ENCODE data around the gene TRIP4.

Gene TRIP4

GRCh38 chr15:64443747-64444621 is 56.3 kb downstream of the TRIP4 start:
- Histone ChIP-seq H3K36me3 (peaks cover 11% of the 10 kb centered on the region), H3K27ac (peak overlapping the region; percentile 49)

GRCh38 chr15:64444836-64445235 is 57.2 kb downstream of the TRIP4 start:
- Histone ChIP-seq H3K27me3 (ENCODE audit: insufficient read depth, low read depth, severe bottlenecking) (no peaks in the 10 kb centered on the region), H3K4me3 (ENCODE audit: low read depth, low read length) (no peak overlapping the region), H3K36me3 (peaks cover 11% of the 10 kb centered on the region), H3K9me3 (ENCODE audit: severe bottlenecking) (no peaks in the 10 kb centered on the region), H3K27ac (no peak overlapping the region)
- DNase-seq: no peak
- TF ChIP-seq CTCF (IDR thresholded peaks at IDR 0.05; ENCODE audit: low read depth, low read length): no peak

More at GRCh38 chr15:64443747-64444621, 56.3 kb downstream of the TRIP4 start:
- no peak for DNase-seq
- Histone ChIP-seq H3K27me3 (ENCODE audit: insufficient read depth, low read depth, severe bottlenecking) (no peaks in the 10 kb centered on the region), H3K4me3 (ENCODE audit: low read depth, low read length) (no peak overlapping the region), H3K9me3 (ENCODE audit: severe bottlenecking) (no peaks in the 10 kb centered on the region)
- TF ChIP-seq CTCF (IDR thresholded peaks at IDR 0.05; ENCODE audit: low read depth, low read length): no peak

GRCh38 chr15:64447536-64448315 is 60.1 kb downstream of the TRIP4 start:
- no peak for TF ChIP-seq CTCF (IDR thresholded peaks at IDR 0.05; ENCODE audit: low read depth, low read length)
- no peaks in the 10 kb centered on the region for H3K27me3 ChIP-seq (ENCODE audit: insufficient read depth, low read depth, severe bottlenecking)
- H3K4me3 ChIP-seq (ENCODE audit: low read depth, low read length): no peak overlapping the region
- no peaks in the 10 kb centered on the region for H3K9me3 ChIP-seq (ENCODE audit: severe bottlenecking)
- DNase-seq: no peak
- H3K27ac ChIP-seq: no peak overlapping the region
- peaks cover 11% of the 10 kb centered on the region for H3K36me3 ChIP-seq

- DNase-seq: peak; percentile 43
- no peak for TF ChIP-seq CTCF (IDR thresholded peaks at IDR 0.05; ENCODE audit: low read depth, low read length)
- no peak overlapping the region for H3K4me3 ChIP-seq (ENCODE audit: low read depth, low read length)
- no peaks in the 10 kb centered on the region for H3K27me3 ChIP-seq (ENCODE audit: insufficient read depth, low read depth, severe bottlenecking)
- peaks cover 4% of the 10 kb centered on the region for H3K36me3 ChIP-seq
- no peaks in the 10 kb centered on the region for H3K9me3 ChIP-seq (ENCODE audit: severe bottlenecking)
- H3K27ac ChIP-seq: peak overlapping the region; percentile 23
Measured at GRCh38 chr15:64452988-64453688, 65.5 kb downstream of the TRIP4 start.

GRCh38 chr15:64453689-64454037 is 66.0 kb downstream of the TRIP4 start:
- H3K4me3 ChIP-seq (ENCODE audit: low read depth, low read length): no peak overlapping the region
- H3K27me3 ChIP-seq (ENCODE audit: insufficient read depth, low read depth, severe bottlenecking): no peaks in the 10 kb centered on the region
- H3K27ac ChIP-seq: no peak overlapping the region
- no peaks in the 10 kb centered on the region; the same call in 1 of the 2 replicates for H3K36me3 ChIP-seq
- no peaks in the 10 kb centered on the region for H3K9me3 ChIP-seq (ENCODE audit: severe bottlenecking)
- TF ChIP-seq CTCF (IDR thresholded peaks at IDR 0.05; ENCODE audit: low read depth, low read length): no peak
- no peak for DNase-seq
